HEK293T (cell line): ENCODE measurements around the gene ZNRD2.

Source experiments
- HDGF ChIP-seq: fragments of 450-650 bp; IDR thresholded peaks from 2 replicates; pipeline ENCODE4 v1.6.1; 2017; ENCODE audit warnings: antibody characterized with exemption, borderline replicate concordance
- NFRKB ChIP-seq: fragments of 450-650 bp; IDR thresholded peaks from 2 replicates; pipeline ENCODE4 v1.6.1; 2016; ENCODE audit warnings: mild to moderate bottlenecking, moderate library complexity
- SP1 ChIP-seq: fragments of 450-650 bp; IDR thresholded peaks from 2 replicates; pipeline ENCODE4 v1.6.1; 2017
- TARDBP ChIP-seq: fragments of 450-650 bp; IDR thresholded peaks from 2 replicates; pipeline ENCODE4 v1.6.1; 2016

- TF ChIP-seq HDGF (no peak), NFRKB (no peak), SP1 (no peak), TARDBP (no peak)
These were observed 18.5 kb upstream of the ZNRD2 start for GRCh38 chr11:65551572-65552387.
